GM18508 (cell line): ENCODE data around the gene CUEDC2.

Experiments used
- ATAC-seq: cut with Tn5 transposase; IDR thresholded peaks from one replicate; pipeline ENCODE4 v1.9.1; 2021; ENCODE audit warnings: moderate number of reproducible peaks; ENCODE audit not compliant: insufficient read depth, unreplicated experiment

Gene CUEDC2

DNA sequence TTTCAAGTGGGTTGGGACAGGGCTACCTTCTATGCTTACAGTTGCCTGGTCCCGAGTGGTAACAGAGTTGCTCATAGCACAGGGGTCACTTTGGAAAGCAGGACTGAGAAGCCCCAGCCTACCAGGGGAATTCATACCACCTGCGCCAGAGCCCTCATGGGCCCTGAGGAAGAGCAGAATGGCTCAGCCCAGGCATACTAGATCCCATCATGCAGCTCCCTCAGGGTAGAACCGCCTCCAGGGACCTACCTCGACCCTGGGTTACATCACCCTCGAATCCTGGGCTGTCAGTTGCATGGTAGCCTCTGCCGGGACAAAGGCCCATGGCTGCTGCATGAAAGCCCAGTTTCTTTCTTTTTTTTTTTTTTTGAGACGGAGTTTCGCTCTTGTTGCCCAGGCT is 2.9 kb downstream of the CUEDC2 start:
- ATAC-seq = no peak

GRCh38 chr10:102426803-102427287 is 5.5 kb downstream of the CUEDC2 start:
- ATAC-seq = no peak

DNA sequence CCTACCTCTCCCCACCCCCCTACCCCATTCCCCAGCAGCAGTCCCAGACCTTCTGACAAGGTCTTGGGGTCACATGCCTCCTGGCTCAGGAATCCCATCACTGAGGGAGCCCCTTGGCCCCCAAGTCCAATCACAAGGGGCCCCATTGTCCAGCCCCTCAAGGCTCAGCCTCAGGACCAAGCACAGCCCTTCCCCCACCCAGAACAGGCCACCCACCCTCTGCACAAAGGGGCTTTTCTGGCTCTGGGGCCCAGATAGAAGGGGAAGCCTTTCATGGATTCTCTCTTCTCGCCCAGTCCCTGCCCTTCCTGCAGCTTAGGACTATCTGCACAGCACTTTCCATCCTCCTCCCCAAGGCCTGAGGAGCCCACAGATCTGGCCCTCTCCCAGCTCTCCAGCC is 6.9 kb downstream of the CUEDC2 start:
- ATAC-seq = no peak

- ATAC-seq = no peak
These were observed 7.5 kb downstream of the CUEDC2 start for GRCh38 chr10:102424916-102425315.

GRCh38 chr10:102424145-102424544 is 8.2 kb downstream of the CUEDC2 start:
- ATAC-seq = no peak

- no peak for ATAC-seq
These were observed 8.9 kb downstream of the CUEDC2 start for GRCh38 chr10:102423372-102423968.

DNA sequence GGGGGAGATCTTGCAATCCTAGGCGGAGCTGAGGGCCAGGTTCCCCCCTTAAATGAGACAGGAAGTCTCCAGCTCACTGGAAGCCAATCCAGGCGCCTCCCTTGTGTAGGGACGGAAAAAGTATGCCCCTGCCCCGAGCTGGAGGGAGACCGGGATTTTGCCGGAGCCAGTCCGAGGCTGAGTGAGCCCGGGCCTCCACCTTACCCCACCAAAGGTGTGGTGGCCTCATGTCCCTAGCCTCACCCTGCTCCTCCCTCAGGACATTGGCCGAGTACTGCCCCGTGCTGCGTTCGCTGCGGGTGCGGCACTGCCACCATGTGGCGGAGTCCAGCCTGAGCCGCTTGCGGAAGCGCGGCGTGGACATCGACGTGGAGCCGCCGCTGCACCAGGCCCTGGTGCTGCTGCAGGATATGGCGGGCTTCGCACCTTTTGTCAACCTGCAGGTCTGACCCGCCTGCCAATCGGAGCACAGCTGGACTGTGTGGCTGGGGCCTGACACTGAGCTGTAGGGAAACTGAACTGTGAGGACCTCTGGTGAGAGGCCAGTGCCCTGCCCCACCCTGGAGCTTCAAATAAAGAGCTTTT is 9.7 kb downstream of the CUEDC2 start:
- no peak for ATAC-seq

GRCh38 chr10:102421757-102422512 is 10.4 kb downstream of the CUEDC2 start:
- no peak for ATAC-seq

GRCh38 chr10:102421507-102421756 is 10.9 kb downstream of the CUEDC2 start:
- ATAC-seq = no peak

- ATAC-seq = peak; percentile 42
These were observed 11.5 kb downstream of the CUEDC2 start, which contains the start of gene FBXL15 for GRCh38 chr10:102420714-102421506. Gene FBXL15 (plus strand): TSS chr10:102420836. CDS start chr10:102421130, 294 bp downstream.

DNA sequence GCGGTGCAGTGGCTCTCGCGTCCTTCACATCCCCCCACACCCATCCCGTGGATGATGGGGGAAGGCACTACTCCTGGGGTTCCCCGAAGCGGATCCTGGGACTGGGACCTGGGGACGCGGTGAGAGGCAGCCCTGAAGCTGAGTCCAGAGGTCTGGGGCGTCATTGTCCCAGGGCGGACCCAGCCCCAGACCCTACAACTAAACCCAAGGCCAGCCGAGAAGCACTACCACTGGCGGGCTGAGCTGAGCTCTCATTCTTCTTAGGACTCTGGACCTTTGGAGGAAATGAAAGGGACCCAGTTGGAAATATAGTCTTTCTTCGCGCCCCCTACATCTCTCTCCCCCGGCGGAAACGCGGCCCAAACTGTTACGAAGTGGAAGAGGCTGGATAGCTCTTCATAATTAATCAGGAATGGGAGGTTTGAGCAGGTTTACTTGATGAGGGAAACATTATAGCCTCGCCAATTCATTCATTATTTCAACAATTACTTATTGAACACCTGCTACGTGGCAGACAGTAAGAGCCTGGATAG is 12.1 kb downstream of the CUEDC2 start:
- no peak for ATAC-seq

GRCh38 chr10:102419269-102420180 is 12.8 kb downstream of the CUEDC2 start:
- no peak for ATAC-seq

- ATAC-seq = no peak
These were observed 13.6 kb downstream of the CUEDC2 start, which contains the start of gene PSD for GRCh38 chr10:102418622-102419268. Gene PSD (minus strand): TSS chr10:102418785. CDS start chr10:102417038, 1,747 bp downstream.

GRCh38 chr10:102416695-102417094 is 15.7 kb downstream of the CUEDC2 start:
- ATAC-seq = no peak

DNA sequence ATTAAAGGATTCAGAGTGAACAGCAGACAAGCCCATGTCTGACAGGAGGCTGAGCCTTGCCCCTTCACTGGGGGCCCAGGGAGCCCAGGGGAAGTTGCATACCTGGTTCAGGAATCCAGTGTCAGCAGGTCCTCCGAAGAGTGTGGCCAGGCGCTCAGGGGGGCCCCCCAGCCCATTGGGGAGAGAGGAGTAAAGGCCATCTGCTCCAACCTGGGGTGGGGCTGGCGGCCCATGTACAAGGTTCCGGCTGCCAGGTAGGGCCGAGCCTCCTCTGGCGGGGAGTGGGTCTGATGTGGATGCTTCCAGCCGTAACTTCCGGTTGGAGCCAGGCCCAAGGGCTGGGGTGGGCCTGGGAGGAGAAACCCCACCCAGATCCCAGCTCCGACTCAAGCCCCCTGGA is 16.1 kb downstream of the CUEDC2 start:
- no peak for ATAC-seq

GRCh38 chr10:102414749-102415148 is 17.6 kb downstream of the CUEDC2 start:
- ATAC-seq = no peak

GRCh38 chr10:102413806-102414561 is 18.4 kb downstream of the CUEDC2 start:
- ATAC-seq = no peak

GRCh38 chr10:102413053-102413705 is 19.2 kb downstream of the CUEDC2 start:
- no peak for ATAC-seq
